Hepatocyte (in vitro differentiated cells): ENCODE measurements around the gene CHST13. TPM values are rescaled to one million over a fixed set of nuclear protein-coding genes. Genes with fewer than 3 reads are reported as not detected.

Experiments
- DNase-seq: peaks from one replicate; pipeline ENCODE4 v3.0.0-alpha.2; 2016; ENCODE audit warnings: low spot score
- H2AFZ ChIP-seq: fragments of 200-600 bp; sonication (generic); 2 replicates; pipeline ENCODE4 v1.6.0; 2016; ENCODE audit warnings: antibody characterized with exemption, mild to moderate bottlenecking
- H3K27ac ChIP-seq: fragments of 200-600 bp; sonication (generic); 2 replicates; pipeline ENCODE4 v1.5.1; 2016; ENCODE audit warnings: mild to moderate bottlenecking
- H3K27me3 ChIP-seq: fragments of 200-600 bp; sonication (generic); 2 replicates; pipeline ENCODE4 v1.6.1; 2016
- H3K36me3 ChIP-seq: fragments of 200-600 bp; sonication (generic); replicated peaks from 2 replicates; pipeline ENCODE4 v1.5.1; 2016; ENCODE audit warnings: low read depth; ENCODE audit not compliant: insufficient read depth
- H3K4me1 ChIP-seq: fragments of 200-600 bp; sonication (generic); 2 replicates; pipeline ENCODE4 v1.5.1; 2016; ENCODE audit warnings: mild to moderate bottlenecking, moderate library complexity; ENCODE audit not compliant: insufficient read depth
- H3K4me2 ChIP-seq: fragments of 200-600 bp; sonication (generic); 2 replicates; pipeline ENCODE4 v1.6.0; 2016
- H3K4me3 ChIP-seq: fragments of 200-600 bp; sonication (generic); 2 replicates; pipeline ENCODE4 v1.5.1; 2016; ENCODE audit warnings: mild to moderate bottlenecking
- H3K79me2 ChIP-seq: fragments of 200-600 bp; sonication (generic); 2 replicates; pipeline ENCODE4 v1.6.0; 2017; ENCODE audit warnings: mild to moderate bottlenecking
- H3K9me2 ChIP-seq: fragments of 200-600 bp; sonication (generic); replicated peaks from 2 replicates; pipeline ENCODE4 v1.6.0; 2017; ENCODE audit warnings: mild to moderate bottlenecking; ENCODE audit not compliant: insufficient read depth
- H3K9me3 ChIP-seq: fragments of 200-600 bp; sonication (generic); 2 replicates; pipeline ENCODE4 v1.5.1; 2016; ENCODE audit warnings: low read depth, mild to moderate bottlenecking
- H4K20me1 ChIP-seq: fragments of 200-600 bp; sonication (generic); 2 replicates; pipeline ENCODE4 v1.6.0; 2016; ENCODE audit warnings: mild to moderate bottlenecking; ENCODE audit not compliant: insufficient read depth, poor library complexity, severe bottlenecking
- EZH2 ChIP-seq: fragments of 200-600 bp; sonication (generic); IDR thresholded peaks from 2 replicates; pipeline ENCODE4 v1.6.1; 2016; ENCODE audit warnings: antibody characterized with exemption, mild to moderate bottlenecking, borderline replicate concordance
- EZH2phosphoT487 ChIP-seq: fragments of 200-600 bp; sonication (generic); IDR thresholded peaks from one replicate; pipeline ENCODE4 v1.6.1; 2018; ENCODE audit warnings: antibody characterized with exemption, mild to moderate bottlenecking, low read depth, moderate library complexity; ENCODE audit not compliant: unreplicated experiment, severe bottlenecking
- WGBS: methylation state at CpG from one replicate; pipeline ENCODE4 v1.1.6; 2016; ENCODE audit warnings: low lambda C conversion rate; ENCODE audit errors: missing lambda C conversion rate; 5-methylcytosine and 5-hydroxymethylcytosine counted together
- polyA plus RNA-seq: library from polyadenylated mRNA; unstranded; fragments of >200 nt; fragmentation: Nextera tagmentation; extraction: Ambion mirVana; gene quantifications from 2 replicates; pipeline ENCODE4 v1.2.1, GENCODE V29; 2016
- total RNA-seq: library from RNA; depleted of rRNA; stranded (reverse); fragments of >200 nt; gene quantifications from 2 replicates; pipeline ENCODE4 v1.2.3, GENCODE V29; 2014
- TF ChIP-seq, protein P1 (sequence below): fragments of 200-600 bp; sonication (generic); IDR thresholded peaks from 2 replicates; pipeline ENCODE4 v1.5.1; 2016; ENCODE audit warnings: antibody characterized with exemption, mild to moderate bottlenecking; ENCODE audit not compliant: poor library complexity

Gene CHST13
- total and polyA plus RNA-seq, 2 experiments from 2014 or later, result 31.5 to 54.6 TPM

DNA sequence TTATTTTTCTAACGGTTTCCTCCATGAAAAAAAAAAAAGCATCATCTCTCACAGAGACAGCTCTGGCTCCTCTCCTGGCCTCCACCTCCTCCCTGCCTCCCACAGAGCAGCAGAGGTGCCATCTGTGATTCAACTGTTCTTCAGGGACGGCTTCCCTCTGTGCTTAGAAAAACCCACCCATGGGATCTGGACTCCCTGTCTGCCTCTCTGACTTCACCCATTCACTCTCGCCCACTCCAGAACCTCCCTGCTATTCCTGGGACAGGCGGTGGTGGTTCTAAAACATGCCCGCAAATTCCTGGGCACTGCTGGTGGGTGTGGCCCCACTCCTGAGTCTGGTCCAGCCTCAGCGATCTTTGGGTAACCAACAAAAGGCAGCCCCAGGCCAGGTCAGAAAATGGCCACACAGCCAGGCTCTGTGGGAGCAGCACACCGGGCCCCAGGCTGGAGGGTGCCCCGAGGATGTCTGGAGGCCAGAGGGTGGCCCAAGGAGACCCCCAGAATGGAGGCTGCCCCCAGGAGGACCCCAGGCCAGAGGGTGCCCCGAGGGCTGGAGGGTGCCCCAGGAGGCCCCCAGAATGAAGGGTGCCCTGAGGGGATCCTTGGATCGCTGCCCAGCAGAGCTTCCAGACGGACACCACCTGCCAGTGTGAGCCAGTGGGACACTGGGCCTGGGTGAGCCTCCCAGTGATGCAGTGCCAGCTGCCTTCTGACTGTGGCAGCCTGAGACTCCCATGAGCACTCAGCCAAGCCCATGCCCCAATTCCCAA lies 2.6 kb upstream of the CHST13 start:
- peaks cover 20% of the 10 kb centered on the region for H3K4me1 ChIP-seq
- H3K27ac ChIP-seq, result no peak overlapping the region
- no peak overlapping the region for H3K4me2 ChIP-seq
- no peak overlapping the region for H2AFZ ChIP-seq
- no peak for DNase-seq
- no peaks in the 10 kb centered on the region for H4K20me1 ChIP-seq
- H3K9me2 ChIP-seq, result no peaks in the 10 kb centered on the region
- no peaks in the 10 kb centered on the region for H3K79me2 ChIP-seq
- no peaks in the 10 kb centered on the region for H3K9me3 ChIP-seq
- 90% methylated on average over 11 of the region's 11 CpGs for WGBS
- TF ChIP-seq, protein P1, sequence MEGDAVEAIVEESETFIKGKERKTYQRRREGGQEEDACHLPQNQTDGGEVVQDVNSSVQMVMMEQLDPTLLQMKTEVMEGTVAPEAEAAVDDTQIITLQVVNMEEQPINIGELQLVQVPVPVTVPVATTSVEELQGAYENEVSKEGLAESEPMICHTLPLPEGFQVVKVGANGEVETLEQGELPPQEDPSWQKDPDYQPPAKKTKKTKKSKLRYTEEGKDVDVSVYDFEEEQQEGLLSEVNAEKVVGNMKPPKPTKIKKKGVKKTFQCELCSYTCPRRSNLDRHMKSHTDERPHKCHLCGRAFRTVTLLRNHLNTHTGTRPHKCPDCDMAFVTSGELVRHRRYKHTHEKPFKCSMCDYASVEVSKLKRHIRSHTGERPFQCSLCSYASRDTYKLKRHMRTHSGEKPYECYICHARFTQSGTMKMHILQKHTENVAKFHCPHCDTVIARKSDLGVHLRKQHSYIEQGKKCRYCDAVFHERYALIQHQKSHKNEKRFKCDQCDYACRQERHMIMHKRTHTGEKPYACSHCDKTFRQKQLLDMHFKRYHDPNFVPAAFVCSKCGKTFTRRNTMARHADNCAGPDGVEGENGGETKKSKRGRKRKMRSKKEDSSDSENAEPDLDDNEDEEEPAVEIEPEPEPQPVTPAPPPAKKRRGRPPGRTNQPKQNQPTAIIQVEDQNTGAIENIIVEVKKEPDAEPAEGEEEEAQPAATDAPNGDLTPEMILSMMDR, result no peak
- TF ChIP-seq EZH2phosphoT487, result no peak
- H3K36me3 ChIP-seq, result no peaks in the 10 kb centered on the region
- no peak overlapping the region for H3K4me3 ChIP-seq
- H3K27me3 ChIP-seq, result peaks cover 10% of the 10 kb centered on the region

DNA sequence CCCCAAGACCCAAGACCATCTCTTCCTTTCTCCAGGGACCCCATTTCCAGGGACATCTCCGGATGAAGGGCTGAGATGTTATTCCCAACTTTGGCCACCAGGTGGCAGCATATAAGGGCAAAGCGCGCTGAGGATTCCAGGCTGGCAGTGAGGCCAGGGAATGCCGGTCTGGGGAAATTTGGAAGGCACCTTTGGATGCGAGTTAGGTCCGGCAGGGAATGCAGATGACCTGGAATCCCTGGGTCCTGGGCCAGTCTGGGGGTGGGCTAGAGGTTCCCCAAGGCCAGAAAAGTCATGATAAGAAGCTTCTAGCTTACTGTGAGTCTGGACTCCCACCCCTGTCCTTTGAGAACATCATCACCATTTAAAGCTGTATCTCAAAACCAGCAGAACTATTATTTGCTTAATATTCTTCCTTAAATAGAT lies 1.6 kb upstream of the CHST13 start:
- Histone ChIP-seq H4K20me1 (no peaks in the 10 kb centered on the region), H2AFZ (no peak overlapping the region), H3K4me3 (no peak overlapping the region), H3K27me3 (peaks cover 10% of the 10 kb centered on the region), H3K4me2 (peak overlapping the region; percentile 34), H3K4me1 (peaks cover 20% of the 10 kb centered on the region), H3K9me2 (no peaks in the 10 kb centered on the region), H3K9me3 (no peaks in the 10 kb centered on the region), H3K27ac (no peak overlapping the region), H3K79me2 (no peaks in the 10 kb centered on the region), H3K36me3 (no peaks in the 10 kb centered on the region)
- 2% methylated on average over 6 of the region's 6 CpGs for WGBS
- TF ChIP-seq, protein P1, result peak; percentile 88
- TF ChIP-seq EZH2, result no peak
- peak; percentile 78 for DNase-seq

DNA sequence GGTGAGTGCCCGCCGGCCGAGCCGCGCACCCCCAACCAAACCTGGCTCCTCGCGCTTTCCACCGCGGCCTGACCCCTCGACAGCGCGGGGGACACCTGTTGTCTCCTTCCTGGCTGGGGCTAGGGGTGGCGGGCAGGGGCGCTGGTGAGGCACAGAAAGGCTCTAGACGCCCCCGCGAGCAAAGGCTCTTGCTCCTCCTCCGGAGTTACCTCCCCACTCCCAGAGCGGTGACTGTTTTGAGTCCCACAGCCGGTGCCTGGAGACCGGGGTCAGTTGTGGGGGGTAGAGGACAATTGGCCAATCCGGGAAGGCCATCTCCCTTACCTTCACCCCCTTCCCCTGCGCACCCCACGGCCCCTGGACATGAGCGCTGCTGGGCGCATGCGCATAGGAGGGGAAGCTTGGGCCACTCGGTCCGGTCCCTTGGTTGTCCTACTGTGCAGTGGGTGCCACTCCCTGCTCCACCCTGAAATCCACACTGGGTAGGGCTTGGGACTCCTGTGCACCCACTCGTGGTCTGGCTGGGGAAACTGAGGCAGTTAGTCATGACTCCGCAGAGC lies 554 bp downstream of the CHST13 start:
- H3K9me3 ChIP-seq, result no peaks in the 10 kb centered on the region
- H4K20me1 ChIP-seq, result no peaks in the 10 kb centered on the region
- H3K9me2 ChIP-seq, result no peaks in the 10 kb centered on the region
- peaks cover 36% of the 10 kb centered on the region for H3K4me1 ChIP-seq
- peak overlapping the region; percentile 52 for H3K4me3 ChIP-seq
- 13% methylated on average over 20 of the region's 31 CpGs for WGBS
- peak; percentile 62 for DNase-seq
- H3K36me3 ChIP-seq, result no peaks in the 10 kb centered on the region
- peaks cover 10% of the 10 kb centered on the region for H3K27me3 ChIP-seq
- peak overlapping the region; percentile 68 for H2AFZ ChIP-seq
- H3K4me2 ChIP-seq, result peak overlapping the region; percentile 95
- TF ChIP-seq, protein P1, result no peak
- H3K79me2 ChIP-seq, result no peaks in the 10 kb centered on the region
- H3K27ac ChIP-seq, result peak overlapping the region; percentile 87
